Suprapubic skin (tissue), 4 donors: ENCODE data around the gene JMJD1C. TPM values are rescaled to one million over a fixed set of nuclear protein-coding genes. Genes with fewer than 3 reads are reported as not detected.

Source experiments
- DNase-seq, 2 donors: peaks; one replicate each; pipeline ENCODE4 v3.0.0-alpha.2; 2019; ENCODE audit warnings: low spot score in 2 of 2
- H3K27ac ChIP-seq: fragments of 200-600 bp; sonication (generic); one replicate; pipeline ENCODE4 v1.5.1; 2019
- H3K27me3 ChIP-seq: fragments of 200-600 bp; sonication (generic); one replicate; pipeline ENCODE4 v1.5.1; 2019
- H3K36me3 ChIP-seq: fragments of 200-600 bp; sonication (generic); one replicate; pipeline ENCODE4 v1.5.1; 2019
- H3K4me1 ChIP-seq: fragments of 200-600 bp; sonication (generic); one replicate; pipeline ENCODE4 v1.5.1; 2019
- H3K4me3 ChIP-seq: fragments of 200-600 bp; sonication (generic); one replicate; pipeline ENCODE4 v1.5.1; 2019; ENCODE audit warnings: mild to moderate bottlenecking
- H3K9me3 ChIP-seq: fragments of 200-600 bp; sonication (generic); one replicate; pipeline ENCODE4 v1.5.1; 2019
- EP300 ChIP-seq: sonication (generic); formaldehyde crosslinking; IDR thresholded peaks from one replicate; pipeline ENCODE4 v1.6.1; 2017; ENCODE audit warnings: antibody characterized with exemption
- POLR2A ChIP-seq, 2 donors: fragments of 450-650 bp; IDR thresholded peaks; one replicate each; pipeline ENCODE4 v1.6.1; 2017; ENCODE audit warnings: antibody characterized with exemption in 2 of 2, mild to moderate bottlenecking in 2 of 2, moderate library complexity in 2 of 2
- POLR2AphosphoS5 ChIP-seq, 3 donors: sonication (generic); formaldehyde crosslinking; IDR thresholded peaks; one replicate each; pipeline ENCODE4 v1.6.1; 2017; ENCODE audit warnings: antibody characterized with exemption in 3 of 3
- WGBS: methylation state at CpG from one replicate; pipeline ENCODE4 v1.1.5; 2018; 5-methylcytosine and 5-hydroxymethylcytosine counted together
- total RNA-seq, 4 donors: library from RNA; depleted of rRNA; stranded (reverse); fragments of >200 nt; gene quantifications; one replicate each; pipeline ENCODE4 v1.1.0, GENCODE V29; 2016
- TF ChIP-seq, protein P1 (sequence below), 2 donors: fragments of 200-600 bp in 1 of 2; fragments of 450-650 bp in 1 of 2; sonication (generic) in 1 of 2; IDR thresholded peaks; one replicate each; pipeline ENCODE4 v1.5.1; 2016 to 2019; ENCODE audit warnings: antibody characterized with exemption in 2 of 2, mild to moderate bottlenecking in 1 of 2, moderate library complexity in 1 of 2

Gene JMJD1C
- total RNA-seq, 4 donors from 2014 or later, result 78.6 to 127 (median 97.5) TPM

- Histone ChIP-seq H3K27me3 (no peaks in the 10 kb centered on the region), H3K9me3 (no peaks in the 10 kb centered on the region), H3K4me1 (no peaks in the 10 kb centered on the region), H3K36me3 (peaks cover 60% of the 10 kb centered on the region), H3K4me3 (no peak overlapping the region), H3K27ac (no peak overlapping the region)
- 84% methylated on average over 1 of the region's 1 CpG for WGBS
- TF ChIP-seq EP300 (no peak), POLR2A (IDR thresholded peaks at IDR 0.05) (no peak), POLR2AphosphoS5 (IDR thresholded peaks at IDR 0.05) (no peak)
- TF ChIP-seq, protein P1, sequence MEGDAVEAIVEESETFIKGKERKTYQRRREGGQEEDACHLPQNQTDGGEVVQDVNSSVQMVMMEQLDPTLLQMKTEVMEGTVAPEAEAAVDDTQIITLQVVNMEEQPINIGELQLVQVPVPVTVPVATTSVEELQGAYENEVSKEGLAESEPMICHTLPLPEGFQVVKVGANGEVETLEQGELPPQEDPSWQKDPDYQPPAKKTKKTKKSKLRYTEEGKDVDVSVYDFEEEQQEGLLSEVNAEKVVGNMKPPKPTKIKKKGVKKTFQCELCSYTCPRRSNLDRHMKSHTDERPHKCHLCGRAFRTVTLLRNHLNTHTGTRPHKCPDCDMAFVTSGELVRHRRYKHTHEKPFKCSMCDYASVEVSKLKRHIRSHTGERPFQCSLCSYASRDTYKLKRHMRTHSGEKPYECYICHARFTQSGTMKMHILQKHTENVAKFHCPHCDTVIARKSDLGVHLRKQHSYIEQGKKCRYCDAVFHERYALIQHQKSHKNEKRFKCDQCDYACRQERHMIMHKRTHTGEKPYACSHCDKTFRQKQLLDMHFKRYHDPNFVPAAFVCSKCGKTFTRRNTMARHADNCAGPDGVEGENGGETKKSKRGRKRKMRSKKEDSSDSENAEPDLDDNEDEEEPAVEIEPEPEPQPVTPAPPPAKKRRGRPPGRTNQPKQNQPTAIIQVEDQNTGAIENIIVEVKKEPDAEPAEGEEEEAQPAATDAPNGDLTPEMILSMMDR (IDR thresholded peaks at IDR 0.05), result no peak
- no peak for DNase-seq
These were observed 290.2 kb downstream of the JMJD1C start for GRCh38 chr10:63175534-63175933.

DNA sequence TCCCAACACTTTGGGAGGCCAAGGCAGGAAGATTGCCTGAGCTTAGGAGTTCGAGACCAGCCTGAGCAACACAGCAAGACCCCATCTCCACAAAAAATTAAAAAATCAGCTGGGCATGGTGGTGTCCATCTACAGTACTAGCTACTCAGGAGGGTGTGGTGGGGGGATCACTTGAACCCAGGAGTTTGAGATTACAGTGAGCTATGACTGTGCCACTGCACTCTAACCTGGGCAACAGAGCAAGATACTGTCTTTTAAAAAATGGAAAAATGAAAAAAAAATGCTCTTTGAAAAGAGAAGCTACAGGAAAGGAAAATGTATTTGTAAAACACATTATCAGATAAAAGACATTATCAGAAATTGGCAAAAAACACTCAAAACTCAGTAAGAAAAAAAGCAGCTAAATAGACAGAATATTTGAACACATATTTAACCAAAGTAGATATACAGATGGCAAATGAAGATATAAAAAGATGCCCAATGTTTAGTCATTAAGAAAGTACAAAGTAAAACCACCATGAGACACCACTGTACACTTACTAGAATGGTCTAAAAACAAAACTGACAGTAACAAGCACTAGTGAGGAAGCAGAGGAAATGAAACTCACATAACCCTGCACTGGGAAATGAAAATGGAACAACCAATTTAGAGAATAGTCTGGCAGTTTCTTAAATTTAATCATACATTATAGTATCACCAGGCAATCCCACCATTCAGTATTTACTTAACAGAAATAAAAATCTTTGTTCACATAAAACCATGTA lies 292.1 kb downstream of the JMJD1C start:
- TF ChIP-seq EP300 (no peak), POLR2AphosphoS5 (IDR thresholded peaks at IDR 0.05) (no peak), POLR2A (IDR thresholded peaks at IDR 0.05) (no peak)
- TF ChIP-seq, protein P1 (IDR thresholded peaks at IDR 0.05), result no peak
- no peak for DNase-seq
- no peaks in the 10 kb centered on the region for H3K27me3 ChIP-seq
- H3K9me3 ChIP-seq, result no peaks in the 10 kb centered on the region
- H3K27ac ChIP-seq, result no peak overlapping the region
- H3K36me3 ChIP-seq, result peaks cover 64% of the 10 kb centered on the region
- no peak overlapping the region for H3K4me3 ChIP-seq
- WGBS, result 81% methylated on average over 1 of the region's 1 CpG
- no peaks in the 10 kb centered on the region for H3K4me1 ChIP-seq

DNA sequence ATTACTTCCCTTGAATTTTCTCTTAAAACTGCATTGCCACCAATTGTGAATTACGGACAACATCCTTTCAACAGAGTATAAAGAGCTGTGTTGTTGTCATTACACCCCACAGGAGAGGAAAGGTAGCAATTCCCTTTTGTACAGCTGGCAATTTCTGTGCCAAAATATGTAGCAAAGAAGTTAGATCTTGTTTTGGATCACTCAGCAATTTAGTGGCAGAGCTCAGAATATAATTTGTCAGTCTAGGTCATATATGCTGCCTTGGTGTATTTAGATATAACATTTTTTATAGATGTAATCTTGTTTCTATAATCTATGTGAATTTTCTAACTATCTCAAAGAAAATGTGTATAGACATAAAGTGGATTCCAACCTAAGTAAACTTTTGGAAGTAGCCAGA lies 293.9 kb downstream of the JMJD1C start:
- H3K4me3 ChIP-seq, result no peak overlapping the region
- no peaks in the 10 kb centered on the region for H3K27me3 ChIP-seq
- no peaks in the 10 kb centered on the region for H3K9me3 ChIP-seq
- DNase-seq, result no peak
- TF ChIP-seq, protein P1 (IDR thresholded peaks at IDR 0.05), result no peak
- TF ChIP-seq POLR2A (IDR thresholded peaks at IDR 0.05) (no peak), POLR2AphosphoS5 (IDR thresholded peaks at IDR 0.05) (no peak), EP300 (no peak)
- H3K4me1 ChIP-seq, result no peaks in the 10 kb centered on the region
- WGBS, result 94% methylated on average over 1 of the region's 1 CpG
- H3K27ac ChIP-seq, result no peak overlapping the region
- H3K36me3 ChIP-seq, result peaks cover 55% of the 10 kb centered on the region

DNA sequence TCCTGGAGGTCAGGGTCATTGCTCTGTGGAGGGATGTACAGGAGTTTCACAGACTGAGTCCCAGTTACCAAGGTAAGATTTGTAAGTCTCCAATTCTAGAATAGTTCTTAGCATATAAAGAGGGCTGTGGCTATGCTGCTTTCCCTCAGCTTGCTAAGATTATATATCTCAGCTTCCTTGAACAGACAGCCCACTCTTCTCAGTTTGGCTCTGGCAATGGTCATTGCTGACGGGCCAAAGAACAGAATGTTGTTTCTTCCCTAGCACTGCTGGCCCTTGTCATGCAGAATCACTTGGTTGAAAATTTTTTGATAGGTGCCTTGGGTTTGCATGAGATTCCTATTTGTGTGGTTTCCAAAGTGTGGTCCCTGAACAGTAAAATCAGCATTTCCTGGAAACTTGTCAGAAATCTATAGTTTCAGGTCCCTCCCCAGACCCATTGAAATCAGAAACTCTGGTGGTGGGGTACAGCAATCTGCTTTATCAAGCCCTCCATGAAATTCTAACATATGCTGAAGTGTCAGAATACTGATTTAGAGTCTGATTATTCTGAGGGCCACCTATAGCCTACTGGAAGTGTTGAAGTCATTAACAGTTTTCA lies 294.4 kb downstream of the JMJD1C start:
- 93% methylated on average over 1 of the region's 1 CpG for WGBS
- no peak for DNase-seq
- Histone ChIP-seq H3K27ac (no peak overlapping the region), H3K4me1 (no peaks in the 10 kb centered on the region), H3K27me3 (no peaks in the 10 kb centered on the region), H3K4me3 (no peak overlapping the region), H3K36me3 (peaks cover 55% of the 10 kb centered on the region), H3K9me3 (no peaks in the 10 kb centered on the region)
- no peak for TF ChIP-seq EP300
- TF ChIP-seq, protein P1 (IDR thresholded peaks at IDR 0.05), result no peak
- no peak for TF ChIP-seq POLR2AphosphoS5 (IDR thresholded peaks at IDR 0.05)
- no peak for TF ChIP-seq POLR2A (IDR thresholded peaks at IDR 0.05)

GRCh38 chr10:63169624-63170023 lies 296.2 kb downstream of the JMJD1C start:
- WGBS, result 86% methylated on average over 2 of the region's 2 CpGs
- no peaks in the 10 kb centered on the region for H3K27me3 ChIP-seq
- H3K4me3 ChIP-seq, result no peak overlapping the region
- no peak for DNase-seq
- H3K4me1 ChIP-seq, result no peaks in the 10 kb centered on the region
- TF ChIP-seq EP300 (no peak), POLR2AphosphoS5 (IDR thresholded peaks at IDR 0.05) (no peak), POLR2A (IDR thresholded peaks at IDR 0.05) (no peak)
- TF ChIP-seq, protein P1 (IDR thresholded peaks at IDR 0.05), result no peak
- no peak overlapping the region for H3K27ac ChIP-seq
- H3K9me3 ChIP-seq, result no peaks in the 10 kb centered on the region
- H3K36me3 ChIP-seq, result peaks cover 53% of the 10 kb centered on the region
